Activated T-helper 2 cell treated with anti-CD3 and anti-CD28 coated beads, Interferon-gamma antibody, Interleukin-2, Interleukin-4, amounts not matched to agents 10 μg/mL and 5 μg/mL and 100 μg/mL, durations not matched to agents 14 hours and 24 hours and 36 hours (primary cell): ENCODE measurements around the gene MR1. TPM values are rescaled to one million over a fixed set of nuclear protein-coding genes. Genes with fewer than 3 reads are reported as not detected.
"Not testable (repeated sequence)": the region's sequence is repeated elsewhere in the genome, so short reads cannot be mapped to it uniquely, and the experiment has no call there.

Experiments used
- DNase-seq: peaks from one replicate; pipeline ENCODE4 v3.0.0; 2021; ENCODE audit warnings: low spot score
- H3K27ac Mint-ChIP-seq: one replicate; pipeline ENCODE4 v1.8.0; 2021; ENCODE audit warnings: mixed read lengths
- H3K27me3 Mint-ChIP-seq: one replicate; pipeline ENCODE4 v1.8.0; 2021; ENCODE audit warnings: low read depth, mixed read lengths
- H3K36me3 Mint-ChIP-seq: one replicate; pipeline ENCODE4 v1.8.0; 2021; ENCODE audit warnings: low read depth, mixed read lengths
- H3K4me1 Mint-ChIP-seq: one replicate; pipeline ENCODE4 v1.8.0; 2021; ENCODE audit warnings: low read depth, mixed read lengths
- H3K4me3 Mint-ChIP-seq: one replicate; pipeline ENCODE4 v1.8.0; 2021; ENCODE audit warnings: low read depth, mild to moderate bottlenecking, moderate library complexity, mixed read lengths
- H3K9me3 Mint-ChIP-seq: one replicate; pipeline ENCODE4 v1.8.0; 2021; ENCODE audit warnings: mixed read lengths
- intact Hi-C: fragments of 100-400 bp; cut with micrococcal nuclease; formaldehyde crosslinking; loops from one replicate; pipeline ENCODE4 v1.15.1; 2023
- total RNA-seq: library from RNA; stranded (reverse); gene quantifications from 2 replicates; pipeline ENCODE4 v1.2.3, GENCODE V29; 2022

The MR1 gene
- total RNA-seq, 1 donor from 2014 or later: 13.8 TPM

- Mint-ChIP-seq H3K27ac (no peak overlapping the region), H3K9me3 (peaks cover 10% of the 10 kb centered on the region), H3K4me1 (peaks cover 22% of the 10 kb centered on the region), H3K4me3 (no peak overlapping the region), H3K36me3 (peaks cover 45% of the 10 kb centered on the region), H3K27me3 (no peaks in the 10 kb centered on the region)
- intact Hi-C loops: no loop called here
- DNase-seq: no peak
These were observed 26.3 kb downstream of the MR1 start for GRCh38 chr1:181060066-181060465.

- DNase-seq, intact Hi-C loops, H3K27me3 Mint-ChIP-seq, H3K9me3 Mint-ChIP-seq, H3K4me3 Mint-ChIP-seq, H3K27ac Mint-ChIP-seq: not testable (repeated sequence)
- Mint-ChIP-seq H3K4me1 (peaks cover 22% of the 10 kb centered on the region), H3K36me3 (peaks cover 36% of the 10 kb centered on the region)
These were observed 27.2 kb downstream of the MR1 start for GRCh38 chr1:181060947-181061346.

- intact Hi-C loops: no loop called here
- no peaks in the 10 kb centered on the region for H3K27me3 Mint-ChIP-seq
- H3K27ac Mint-ChIP-seq: no peak overlapping the region
- H3K4me3 Mint-ChIP-seq: no peak overlapping the region
- H3K9me3 Mint-ChIP-seq: peaks cover 10% of the 10 kb centered on the region
- peaks cover 22% of the 10 kb centered on the region for H3K4me1 Mint-ChIP-seq
- DNase-seq: no peak
- peaks cover 35% of the 10 kb centered on the region for H3K36me3 Mint-ChIP-seq
These were observed 27.7 kb downstream of the MR1 start for GRCh38 chr1:181061487-181061886.

GRCh38 chr1:181061891-181062835 lies 28.4 kb downstream of the MR1 start:
- Mint-ChIP-seq H3K27me3 (no peaks in the 10 kb centered on the region), H3K27ac (peak overlapping the region; percentile 73), H3K4me1 (peaks cover 22% of the 10 kb centered on the region), H3K9me3 (peaks cover 10% of the 10 kb centered on the region), H3K36me3 (peaks cover 31% of the 10 kb centered on the region), H3K4me3 (peak overlapping the region; percentile 55)
- no peak for DNase-seq
- intact Hi-C loops: loop anchor here (2.0 kb wide), 1 partner anchor 17 kb away; no protein-coding TSS in a partner anchor

GRCh38 chr1:181062836-181063428 lies 29.1 kb downstream of the MR1 start:
- no peak for DNase-seq
- H3K9me3 Mint-ChIP-seq: peaks cover 10% of the 10 kb centered on the region
- H3K4me3 Mint-ChIP-seq: peak overlapping the region; percentile 55
- peaks cover 28% of the 10 kb centered on the region for H3K36me3 Mint-ChIP-seq
- intact Hi-C loops: loop anchor here (2.0 kb wide), 1 partner anchor 16 kb away; no protein-coding TSS in a partner anchor
- peaks cover 22% of the 10 kb centered on the region for H3K4me1 Mint-ChIP-seq
- no peaks in the 10 kb centered on the region for H3K27me3 Mint-ChIP-seq
- H3K27ac Mint-ChIP-seq: peak overlapping the region; percentile 73

GRCh38 chr1:181064011-181064623 lies 30.3 kb downstream of the MR1 start:
- peaks cover 16% of the 10 kb centered on the region for H3K36me3 Mint-ChIP-seq
- H3K27me3 Mint-ChIP-seq: peaks cover 3% of the 10 kb centered on the region
- H3K27ac Mint-ChIP-seq: peak overlapping the region; percentile 53
- H3K4me3 Mint-ChIP-seq: no peak overlapping the region
- peaks cover 7% of the 10 kb centered on the region for H3K9me3 Mint-ChIP-seq
- DNase-seq: no peak
- intact Hi-C loops: no loop called here
- H3K4me1 Mint-ChIP-seq: peaks cover 20% of the 10 kb centered on the region

- intact Hi-C loops: no loop called here
- H3K4me3 Mint-ChIP-seq: no peak overlapping the region
- H3K36me3 Mint-ChIP-seq: peaks cover 10% of the 10 kb centered on the region
- H3K27ac Mint-ChIP-seq: no peak overlapping the region
- no peak for DNase-seq
- H3K9me3 Mint-ChIP-seq: peaks cover 1% of the 10 kb centered on the region
- peaks cover 20% of the 10 kb centered on the region for H3K4me1 Mint-ChIP-seq
- H3K27me3 Mint-ChIP-seq: peaks cover 3% of the 10 kb centered on the region
These were observed 30.9 kb downstream of the MR1 start for GRCh38 chr1:181064702-181065101.

- Mint-ChIP-seq H3K27ac (no peak overlapping the region), H3K36me3 (no peaks in the 10 kb centered on the region), H3K27me3 (peaks cover 23% of the 10 kb centered on the region), H3K4me1 (peaks cover 6% of the 10 kb centered on the region), H3K4me3 (no peak overlapping the region), H3K9me3 (peaks cover 4% of the 10 kb centered on the region)
- DNase-seq: no peak
- intact Hi-C loops: no loop called here
These were observed 39.9 kb downstream of the MR1 start for GRCh38 chr1:181073638-181074037.

GRCh38 chr1:181075766-181076350 lies 42.1 kb downstream of the MR1 start:
- H3K4me3 Mint-ChIP-seq: no peak overlapping the region
- H3K27me3 Mint-ChIP-seq: peaks cover 18% of the 10 kb centered on the region
- peaks cover 22% of the 10 kb centered on the region for H3K4me1 Mint-ChIP-seq
- intact Hi-C loops: no loop called here
- H3K27ac Mint-ChIP-seq: no peak overlapping the region
- DNase-seq: no peak
- H3K9me3 Mint-ChIP-seq: peaks cover 4% of the 10 kb centered on the region
- no peaks in the 10 kb centered on the region for H3K36me3 Mint-ChIP-seq

GRCh38 chr1:181076852-181077251 lies 43.1 kb downstream of the MR1 start:
- H3K27me3 Mint-ChIP-seq: peaks cover 16% of the 10 kb centered on the region
- intact Hi-C loops: no loop called here
- H3K27ac Mint-ChIP-seq: no peak overlapping the region
- peaks cover 4% of the 10 kb centered on the region for H3K9me3 Mint-ChIP-seq
- no peaks in the 10 kb centered on the region for H3K36me3 Mint-ChIP-seq
- DNase-seq: no peak
- H3K4me1 Mint-ChIP-seq: peaks cover 28% of the 10 kb centered on the region
- no peak overlapping the region for H3K4me3 Mint-ChIP-seq

GRCh38 chr1:181077576-181078242 lies 43.9 kb downstream of the MR1 start:
- H3K27ac Mint-ChIP-seq: no peak overlapping the region
- peaks cover 4% of the 10 kb centered on the region for H3K9me3 Mint-ChIP-seq
- peaks cover 28% of the 10 kb centered on the region for H3K4me1 Mint-ChIP-seq
- H3K36me3 Mint-ChIP-seq: no peaks in the 10 kb centered on the region
- no peak overlapping the region for H3K4me3 Mint-ChIP-seq
- DNase-seq: no peak
- peaks cover 15% of the 10 kb centered on the region for H3K27me3 Mint-ChIP-seq
- intact Hi-C loops: loop anchor here (2.0 kb wide), 2 partner anchors 15 to 33 kb away; no protein-coding TSS in a partner anchor

- Mint-ChIP-seq H3K27me3 (peaks cover 11% of the 10 kb centered on the region), H3K4me3 (peak overlapping the region; percentile 33), H3K4me1 (peaks cover 34% of the 10 kb centered on the region)
These were observed 45.6 kb downstream of the MR1 start for GRCh38 chr1:181079382-181079781.

More at GRCh38 chr1:181079382-181079781, 45.6 kb downstream of the MR1 start:
- DNase-seq: no peak
- Mint-ChIP-seq H3K36me3 (no peaks in the 10 kb centered on the region), H3K27ac (peak overlapping the region; percentile 21), H3K9me3 (peaks cover 4% of the 10 kb centered on the region)
- intact Hi-C loops: loop anchor here (2.0 kb wide), 2 partner anchors 17 to 35 kb away; no protein-coding TSS in a partner anchor
